ENCODE measurements around the gene FRA10AC1. TPM values are rescaled to one million over a fixed set of nuclear protein-coding genes. Genes with fewer than 3 reads are reported as not detected.

The FRA10AC1 gene
- 1.7 TPM for total RNA-seq

- peak; percentile 59 to 73 (median 73) for TF ChIP-seq CTCF (IDR thresholded peaks at IDR 0.05)
- peaks cover 9 to 11% of the 10 kb centered on the region in 2 donors for H3K36me3 ChIP-seq
- intact Hi-C loops (cut with DNase I), result loop anchor here (1.0 to 5.0 kb wide), 4 partner anchors 54 to 1110 kb away; partner anchors contain the start of genes KIF11, LGI1 and PLCE1
- H3K4me3 ChIP-seq, result peak within 1 kb of the TSS; percentile 65 to 74
- no peaks in the 10 kb centered on the region for H3K27me3 ChIP-seq
- H3K4me1 ChIP-seq, result peaks cover 0 to 4% of the 10 kb centered on the region in 2 donors
- no peaks in the 10 kb centered on the region for H3K9me3 ChIP-seq
- DNase-seq (ENCODE audit: low spot score in 2 of 2), result peak; percentile 65 to 96
- H3K27ac ChIP-seq, result peak within 1 kb of the TSS; percentile 86 to 89
Observed at GRCh38 chr10:93702210-93703001, at the start of gene FRA10AC1. Gene FRA10AC1 (minus strand): TSS chr10:93702592. CDS start chr10:93700106, 2,486 bp downstream.

DNA sequence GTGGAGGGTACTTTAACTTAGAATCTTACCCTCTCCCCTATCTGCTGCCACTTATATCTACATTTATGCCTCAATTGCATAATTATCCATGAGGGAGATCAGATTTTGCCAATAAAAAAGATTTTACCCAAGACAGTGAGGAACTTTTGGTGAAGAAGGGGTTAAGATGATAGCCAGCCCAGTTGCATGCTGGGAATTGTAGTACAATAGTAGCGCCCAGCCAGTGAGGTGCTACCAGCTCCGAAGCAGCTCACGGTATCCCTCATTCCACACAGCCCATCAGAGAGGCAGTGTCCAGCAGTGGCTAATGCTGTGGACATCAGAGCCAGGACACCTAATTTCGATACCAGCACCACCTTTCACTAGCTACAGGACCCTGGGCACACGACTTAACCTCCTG lies 49.4 kb upstream of the FRA10AC1 start:
- Histone ChIP-seq H3K9me3 (no peaks in the 10 kb centered on the region), H3K4me3 (peak overlapping the region; percentile 6 to 49), H3K27me3 (no peaks in the 10 kb centered on the region), H3K4me1 (peaks cover 0 to 4% of the 10 kb centered on the region in 2 donors), H3K36me3 (no peaks in the 10 kb centered on the region), H3K27ac (no peak overlapping the region)
- intact Hi-C loops (cut with DNase I), result no loop called here
- TF ChIP-seq CTCF (IDR thresholded peaks at IDR 0.05), result no peak
- no peak for DNase-seq (ENCODE audit: low spot score in 2 of 2)

GRCh38 chr10:93751124-93751523 lies 48.7 kb upstream of the FRA10AC1 start:
- peaks cover 0 to 7% of the 10 kb centered on the region in 2 donors for H3K4me1 ChIP-seq

GRCh38 chr10:93749218-93749799 lies 46.9 kb upstream of the FRA10AC1 start:
- no peak for DNase-seq (ENCODE audit: low spot score in 2 of 2)
- TF ChIP-seq CTCF (IDR thresholded peaks at IDR 0.05), result no peak
- H3K4me1 ChIP-seq, result peaks cover 0 to 7% of the 10 kb centered on the region in 2 donors
- H3K27me3 ChIP-seq, result no peaks in the 10 kb centered on the region
- no peak overlapping the region for H3K27ac ChIP-seq
- no peak overlapping the region for H3K4me3 ChIP-seq
- H3K36me3 ChIP-seq, result no peaks in the 10 kb centered on the region
- intact Hi-C loops (cut with DNase I), result no loop called here
- no peaks in the 10 kb centered on the region for H3K9me3 ChIP-seq

More at GRCh38 chr10:93751124-93751523, 48.7 kb upstream of the FRA10AC1 start:
- no peak overlapping the region for H3K4me3 ChIP-seq
- no peak for TF ChIP-seq CTCF (IDR thresholded peaks at IDR 0.05)
- DNase-seq (ENCODE audit: low spot score in 2 of 2), result no peak
- no peaks in the 10 kb centered on the region for H3K36me3 ChIP-seq
- intact Hi-C loops (cut with DNase I), result no loop called here
- H3K27ac ChIP-seq, result no peak overlapping the region
- H3K27me3 ChIP-seq, result no peaks in the 10 kb centered on the region
- no peaks in the 10 kb centered on the region for H3K9me3 ChIP-seq

DNA sequence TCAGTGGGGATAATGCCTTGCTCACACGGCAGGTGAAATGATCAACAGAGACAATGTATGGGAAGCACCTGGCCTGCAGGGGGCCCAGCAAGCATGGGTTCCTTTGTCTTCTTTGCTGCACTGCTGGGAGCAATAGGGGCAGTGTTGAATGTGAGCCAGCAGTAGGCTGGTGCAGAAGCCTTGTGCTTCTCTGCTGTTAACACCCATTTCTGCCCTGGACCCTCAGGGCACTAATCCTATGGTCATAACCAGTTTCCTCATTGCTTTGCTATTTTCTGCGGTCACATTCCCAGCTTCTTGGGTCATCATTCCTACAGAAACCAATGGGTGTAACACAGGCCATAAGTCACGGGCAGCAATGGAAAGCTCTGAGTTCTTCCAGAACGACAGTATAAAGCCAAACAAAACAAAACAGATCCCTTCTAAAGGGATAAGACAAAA lies 44.5 kb upstream of the FRA10AC1 start:
- Histone ChIP-seq H3K27ac (peak overlapping the region in 1 of 2 donors; percentile 37), H3K36me3 (no peaks in the 10 kb centered on the region), H3K4me3 (no peak overlapping the region), H3K27me3 (no peaks in the 10 kb centered on the region), H3K9me3 (no peaks in the 10 kb centered on the region), H3K4me1 (peaks cover 0 to 7% of the 10 kb centered on the region in 2 donors)
- intact Hi-C loops (cut with DNase I), result no loop called here
- DNase-seq (ENCODE audit: low spot score in 2 of 2), result no peak
- TF ChIP-seq CTCF (IDR thresholded peaks at IDR 0.05), result no peak
